GM19043 (cell line): ENCODE results near the gene IL1RAPL1.

Experiments
- ATAC-seq: cut with Tn5 transposase; IDR thresholded peaks from one replicate; pipeline ENCODE4 v1.9.1; 2021; ENCODE audit warnings: low read depth; ENCODE audit not compliant: unreplicated experiment

The IL1RAPL1 gene

DNA sequence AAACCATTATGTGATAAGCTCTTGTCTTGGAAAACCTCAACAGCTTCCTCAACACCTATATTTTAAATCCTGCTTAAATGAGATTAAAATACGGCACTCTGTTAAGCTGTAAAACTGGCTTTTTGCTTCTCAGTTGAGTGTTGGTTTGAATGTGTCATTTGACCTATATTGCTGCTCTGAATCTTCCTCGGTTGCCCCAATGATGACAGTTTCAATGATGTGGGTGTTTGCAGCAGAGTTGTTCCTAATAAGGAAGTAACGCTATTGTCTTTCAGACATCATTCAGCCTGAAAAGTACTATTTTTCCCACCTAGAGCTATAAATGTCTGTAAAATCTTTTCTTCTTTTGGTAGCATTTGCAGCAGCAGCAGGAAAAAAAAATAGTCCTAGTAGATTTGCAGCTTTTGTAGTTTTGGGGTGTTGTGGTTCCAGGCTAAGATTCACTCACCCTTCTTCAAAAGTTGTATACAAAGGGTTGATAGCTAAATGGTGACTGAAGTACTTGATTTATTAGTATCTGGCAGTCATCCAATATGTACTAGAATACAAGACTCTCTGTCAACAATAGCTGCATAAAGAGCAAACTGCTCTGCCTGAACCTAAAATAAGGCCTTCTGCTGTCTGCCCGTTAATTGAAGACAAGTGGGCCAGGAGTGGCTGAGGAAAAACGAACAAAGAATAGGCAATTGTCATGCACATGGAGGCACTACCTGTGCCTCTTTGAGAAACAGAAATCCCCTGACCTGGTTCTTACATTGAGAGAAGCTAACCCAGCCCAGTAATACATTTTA lies 333.1 kb downstream of the IL1RAPL1 start:
- ATAC-seq: no peak

DNA sequence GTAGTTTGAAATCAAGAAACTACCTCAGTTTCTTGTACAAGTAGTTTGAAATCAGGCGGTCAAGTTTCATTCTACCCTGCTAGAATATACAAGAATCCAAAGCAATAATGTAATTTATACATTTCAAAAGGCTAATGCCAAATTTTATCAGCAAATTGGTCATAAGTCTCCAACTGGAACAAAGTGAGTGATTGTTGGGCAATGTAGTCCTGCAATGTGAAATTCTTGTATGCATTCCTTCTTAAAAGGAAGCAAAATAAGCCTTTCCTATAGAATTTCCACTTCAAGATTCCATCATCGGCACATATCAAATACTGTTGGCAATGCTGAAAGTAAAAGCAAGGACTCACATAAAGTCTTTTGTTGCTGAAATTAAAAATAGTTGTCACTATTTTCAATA lies 334.9 kb downstream of the IL1RAPL1 start:
- no peak for ATAC-seq

DNA sequence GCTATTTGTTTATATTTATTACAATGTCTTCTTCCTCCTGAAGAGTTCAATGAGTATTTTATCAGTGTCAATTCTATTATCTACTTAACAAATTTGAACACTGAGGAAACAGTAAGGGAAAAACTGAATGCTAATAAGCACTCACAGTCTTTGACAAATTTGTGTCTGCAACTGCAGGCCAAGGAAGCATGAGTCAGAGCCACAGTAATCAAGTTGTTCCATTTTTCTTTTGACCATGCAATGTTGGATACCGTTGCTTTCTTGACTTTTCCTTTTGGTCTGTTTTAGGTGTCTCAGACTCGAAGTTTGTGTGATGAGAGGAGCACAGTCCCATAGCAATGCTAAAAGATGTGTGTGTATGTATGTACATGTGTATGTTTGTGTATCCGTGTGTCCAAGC lies 359.6 kb downstream of the IL1RAPL1 start:
- ATAC-seq: no peak

DNA sequence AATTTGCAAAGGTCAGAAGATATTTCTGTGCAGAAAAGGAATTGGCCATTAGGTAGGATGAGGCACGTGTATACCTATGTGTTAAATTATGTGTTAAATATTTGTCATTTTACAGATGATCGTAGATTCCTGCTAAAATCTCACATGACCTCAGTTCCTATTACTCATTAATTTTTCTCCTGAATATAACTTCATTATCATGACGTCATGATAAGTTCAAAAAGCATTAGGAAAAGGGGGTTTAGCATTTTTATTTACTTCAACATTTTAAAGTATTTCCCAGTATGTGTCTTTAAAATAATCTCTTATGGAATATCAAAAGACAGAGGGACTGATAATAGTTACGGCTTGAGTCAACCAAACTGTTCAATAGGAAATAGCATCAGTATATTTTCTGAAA lies 372.8 kb downstream of the IL1RAPL1 start:
- ATAC-seq: no peak

DNA sequence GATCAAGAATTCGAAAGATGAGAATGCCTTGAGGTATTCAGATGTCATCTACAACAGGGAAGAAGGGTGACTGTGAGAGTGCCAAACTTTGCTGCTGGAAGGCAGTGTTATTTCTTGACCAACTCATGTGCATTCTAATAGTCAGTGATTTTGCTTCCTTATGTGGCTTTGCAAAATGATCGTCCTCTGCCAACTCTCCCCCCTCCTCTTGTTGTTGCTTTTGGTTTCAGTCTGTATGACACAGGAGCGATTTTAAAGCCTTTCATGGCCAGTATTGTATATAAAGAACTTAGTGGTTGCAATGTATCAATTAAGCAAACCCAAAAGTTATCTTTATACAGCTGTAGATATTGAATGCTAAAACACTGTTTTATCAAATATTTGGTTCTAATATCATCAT lies 379.1 kb downstream of the IL1RAPL1 start:
- ATAC-seq: no peak

DNA sequence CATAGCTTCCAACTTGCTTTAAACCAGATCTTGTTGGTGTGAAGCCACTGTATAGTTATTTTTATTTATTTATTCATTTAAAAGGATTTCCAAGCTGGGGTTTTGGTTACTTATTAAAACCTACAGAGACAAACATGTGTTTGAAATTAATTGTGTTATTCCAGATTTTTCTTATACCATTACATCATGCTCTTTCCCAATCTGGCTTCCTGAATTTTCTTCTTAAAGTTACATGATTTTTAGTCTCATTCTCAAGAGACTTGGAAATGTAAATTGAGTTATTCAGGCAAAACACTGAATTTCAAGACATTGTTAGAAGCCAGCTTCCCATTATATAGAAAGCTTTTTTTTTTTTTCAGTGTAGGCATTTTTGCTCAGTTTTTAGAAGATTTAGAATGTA lies 381.9 kb downstream of the IL1RAPL1 start:
- no peak for ATAC-seq

DNA sequence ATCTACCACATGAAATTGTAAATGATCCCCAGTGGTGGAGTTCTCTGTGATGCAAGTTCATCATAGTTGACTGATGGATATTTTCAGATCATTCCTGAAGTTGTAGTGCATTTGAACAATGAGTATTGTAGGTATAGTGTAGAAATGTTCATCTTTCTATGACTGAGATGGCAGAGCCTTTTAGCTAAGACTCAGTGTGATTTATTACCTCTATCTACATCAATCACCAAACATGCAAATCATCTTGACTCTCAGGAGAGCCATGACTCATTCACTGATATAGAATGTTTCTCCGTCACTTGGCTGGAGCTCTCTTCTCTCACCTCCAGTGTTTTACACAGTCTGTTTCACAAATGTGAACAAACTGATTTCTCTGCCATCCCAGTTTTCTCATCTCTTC lies 392.6 kb downstream of the IL1RAPL1 start:
- no peak for ATAC-seq

DNA sequence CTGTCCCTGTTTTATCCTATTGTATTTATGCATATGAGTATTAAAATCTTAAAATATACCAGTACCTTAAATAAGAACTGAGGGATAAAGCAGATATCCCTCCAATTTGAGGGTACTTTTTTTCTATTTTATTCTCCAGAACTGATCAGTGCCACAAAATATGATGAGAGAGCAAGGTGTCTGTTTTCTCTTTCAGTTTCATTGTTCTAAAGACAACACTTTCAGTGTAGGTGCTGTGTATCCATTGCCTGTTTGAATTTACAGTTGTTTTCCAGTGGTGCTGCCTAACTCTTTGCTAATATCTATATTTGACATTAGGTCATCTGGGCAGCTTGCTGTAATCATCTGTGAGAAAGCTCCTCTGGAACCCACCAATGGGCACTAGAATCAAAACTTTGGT lies 394.7 kb downstream of the IL1RAPL1 start:
- no peak for ATAC-seq

DNA sequence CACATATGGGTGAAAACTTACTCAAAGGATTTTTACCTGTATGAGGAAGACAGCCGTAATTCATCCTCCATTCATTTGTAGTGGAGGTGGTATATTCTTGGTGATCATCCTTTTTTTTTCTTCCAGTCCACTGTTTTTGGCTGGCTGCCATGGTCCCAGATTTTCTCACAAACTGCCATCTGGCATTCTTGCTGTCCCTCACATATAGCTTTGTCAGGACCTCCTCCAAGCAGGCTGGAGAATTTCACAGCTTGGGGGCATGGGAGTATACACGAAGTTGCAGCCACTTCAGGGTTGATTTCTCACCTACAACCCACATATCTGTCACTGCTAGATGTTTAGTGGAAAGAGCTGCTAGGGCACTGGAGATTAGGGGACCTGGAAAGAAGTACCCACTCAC lies 401.0 kb downstream of the IL1RAPL1 start:
- no peak for ATAC-seq

DNA sequence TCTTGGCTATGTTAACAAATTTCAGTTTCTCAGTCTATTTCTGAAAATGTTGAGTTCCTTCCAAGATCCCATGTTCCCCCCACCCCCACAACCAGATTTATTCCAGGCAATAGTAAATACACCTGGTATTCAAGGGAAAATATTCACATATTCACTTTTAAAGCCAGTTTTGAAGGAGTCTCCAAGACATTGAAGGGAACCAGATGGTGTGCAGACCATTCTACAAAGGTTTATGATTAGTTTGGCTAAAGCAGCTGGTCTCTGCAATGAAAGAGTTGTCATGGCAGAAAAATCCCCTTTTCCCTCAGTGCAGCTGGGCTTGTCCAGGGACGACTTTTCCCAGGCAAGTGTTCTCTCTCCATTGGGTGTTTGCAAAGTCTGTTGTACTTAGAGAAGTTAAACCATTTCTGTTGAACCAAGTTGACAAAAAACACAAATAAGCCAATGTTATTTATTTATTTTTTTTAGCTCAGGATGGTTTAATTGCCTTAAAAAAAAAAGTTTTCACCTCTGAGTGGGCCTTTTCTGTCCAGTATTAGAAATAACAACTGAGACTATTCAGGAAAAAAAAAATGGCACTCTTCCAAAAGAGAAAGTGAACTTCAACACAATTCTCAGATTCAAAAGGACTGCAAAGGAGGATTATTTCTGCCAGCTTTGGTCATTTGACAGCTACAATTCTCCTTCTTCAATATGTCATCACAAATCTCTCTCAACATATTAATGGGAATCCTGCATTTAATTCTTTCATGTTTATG lies 410.6 kb downstream of the IL1RAPL1 start:
- no peak for ATAC-seq

DNA sequence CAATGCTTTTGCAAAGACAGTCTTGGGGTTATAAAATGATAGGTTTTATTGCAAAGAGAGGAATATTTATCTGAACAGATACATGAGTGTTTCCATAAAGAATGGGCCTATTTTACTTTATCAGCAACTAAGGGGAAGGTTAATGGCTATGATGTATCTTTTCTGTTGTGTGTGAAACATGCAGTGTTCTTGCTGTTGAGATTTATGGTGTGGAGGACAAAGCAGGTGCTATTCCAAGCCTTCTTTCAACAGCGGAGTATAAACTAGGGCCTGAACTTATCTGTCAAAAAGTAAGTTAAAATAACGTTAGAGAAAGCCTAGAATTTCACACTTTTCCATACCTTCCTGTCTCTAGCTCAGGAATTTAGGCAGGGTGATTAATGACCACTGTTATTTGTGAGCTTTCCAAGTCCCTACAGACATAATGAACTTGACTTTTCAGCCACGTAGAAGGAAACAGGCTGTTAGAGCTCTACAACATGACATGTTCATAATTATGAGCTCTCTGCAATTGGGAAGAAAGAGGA lies 411.4 kb downstream of the IL1RAPL1 start:
- no peak for ATAC-seq

DNA sequence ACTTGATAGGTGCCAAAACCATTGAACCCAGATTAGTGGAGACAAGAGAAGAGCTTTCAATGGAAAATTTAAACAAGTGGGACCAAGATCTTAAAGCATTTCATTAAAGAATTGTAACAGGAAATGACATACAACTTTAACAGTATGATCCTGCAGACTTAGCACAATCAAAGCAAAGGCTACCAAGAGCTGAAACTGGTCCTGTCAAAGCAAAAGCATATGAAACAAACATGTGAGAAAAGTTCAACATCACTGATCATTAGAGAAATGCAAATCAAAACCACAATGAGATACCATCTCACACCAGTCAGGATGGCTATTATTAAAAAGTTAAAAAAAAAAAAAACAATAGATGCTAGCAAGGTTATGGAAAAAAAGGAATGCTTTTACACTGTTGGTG lies 425.6 kb downstream of the IL1RAPL1 start:
- ATAC-seq: no peak

DNA sequence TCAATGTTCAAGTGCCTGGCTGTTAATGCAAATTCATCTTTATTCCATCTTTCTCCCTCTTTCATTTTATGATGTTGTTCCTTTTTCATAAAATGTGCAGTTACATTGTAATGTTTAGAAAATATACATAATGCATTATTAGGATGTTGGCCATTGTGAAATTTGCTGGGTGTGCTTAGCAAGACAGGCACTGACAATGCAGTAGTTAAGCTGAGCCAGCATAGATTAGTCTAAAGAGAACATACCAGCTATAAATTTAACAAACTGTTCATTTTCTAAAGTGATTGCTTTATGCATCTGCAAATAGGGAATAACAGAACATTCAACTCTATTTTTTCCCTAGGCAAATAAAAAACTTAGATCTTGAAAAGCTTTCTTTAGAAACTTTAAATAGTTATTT lies 436.0 kb downstream of the IL1RAPL1 start:
- no peak for ATAC-seq

DNA sequence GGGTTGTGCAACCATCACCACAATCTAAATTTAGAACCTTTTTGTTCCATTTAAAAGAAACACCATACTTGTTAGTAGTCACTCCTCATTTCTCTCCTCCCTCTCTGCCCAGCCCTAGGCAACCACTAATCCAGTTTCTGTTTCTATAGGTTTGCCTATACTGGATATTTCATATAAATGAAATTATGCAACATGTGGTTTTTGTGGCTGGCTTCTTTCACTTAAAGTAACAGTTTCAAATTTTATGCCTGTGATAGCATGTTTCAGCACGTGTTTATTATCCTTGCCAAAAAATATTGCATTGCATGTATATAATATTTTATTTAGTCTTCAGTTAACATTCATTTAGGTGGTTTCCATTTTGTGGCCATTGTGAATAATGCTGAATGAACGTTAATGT lies 437.6 kb downstream of the IL1RAPL1 start:
- no peak for ATAC-seq

DNA sequence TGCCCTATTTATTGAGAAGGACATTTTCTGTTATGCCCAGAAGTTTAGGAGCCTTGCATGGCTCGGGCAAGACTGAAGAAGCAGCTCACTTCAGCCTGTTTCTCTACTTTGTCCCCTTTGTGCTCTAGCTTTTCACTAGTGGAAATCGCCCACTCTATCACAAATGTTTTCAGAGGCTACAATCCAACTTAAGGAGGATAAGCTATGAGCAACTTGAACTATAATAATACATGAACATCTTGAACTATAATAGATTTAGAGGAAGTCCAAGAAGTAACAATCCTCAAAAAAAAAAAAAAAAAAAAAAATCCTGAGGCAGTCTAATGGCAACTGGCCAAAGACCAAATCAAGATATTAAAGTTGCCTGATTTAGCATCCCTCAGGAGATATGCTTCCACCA lies 452.3 kb downstream of the IL1RAPL1 start:
- no peak for ATAC-seq

DNA sequence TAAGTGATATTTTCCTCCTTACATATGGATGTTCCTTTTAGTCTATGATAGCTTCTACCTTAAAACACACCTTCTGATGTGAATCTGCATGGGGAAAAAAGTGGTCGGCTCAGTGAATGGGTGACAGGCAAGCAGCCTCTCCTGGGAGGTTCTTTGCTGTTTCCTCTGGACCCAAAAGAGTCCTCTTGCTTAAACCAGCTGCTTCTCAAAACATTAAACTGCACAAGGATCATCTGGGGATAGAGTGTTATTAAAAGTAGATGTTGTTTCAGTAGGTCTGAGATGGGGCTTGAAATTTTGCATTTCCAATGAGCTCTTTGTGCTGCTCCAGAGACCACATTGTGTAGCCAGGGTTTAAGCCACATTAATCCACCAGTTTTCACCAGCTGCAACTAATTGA lies 452.9 kb downstream of the IL1RAPL1 start:
- no peak for ATAC-seq

DNA sequence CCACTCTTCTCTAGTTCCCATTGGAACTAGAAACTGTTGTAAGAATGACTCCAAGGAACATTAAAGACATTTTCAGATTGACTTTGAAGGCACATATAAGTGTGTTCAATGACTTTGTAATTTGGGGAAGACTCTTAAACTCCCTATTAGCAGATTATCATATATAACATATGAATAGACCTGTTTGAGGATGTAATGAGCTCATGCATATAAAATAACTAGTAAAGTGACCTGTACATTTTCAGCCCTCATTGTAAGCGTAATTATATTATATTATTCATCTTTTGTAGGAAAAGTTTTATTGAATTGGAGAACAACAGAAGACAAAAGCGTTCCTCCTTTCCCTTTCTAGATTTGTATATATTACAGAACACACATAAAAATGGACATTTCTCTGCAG lies 455.1 kb downstream of the IL1RAPL1 start:
- ATAC-seq: no peak

DNA sequence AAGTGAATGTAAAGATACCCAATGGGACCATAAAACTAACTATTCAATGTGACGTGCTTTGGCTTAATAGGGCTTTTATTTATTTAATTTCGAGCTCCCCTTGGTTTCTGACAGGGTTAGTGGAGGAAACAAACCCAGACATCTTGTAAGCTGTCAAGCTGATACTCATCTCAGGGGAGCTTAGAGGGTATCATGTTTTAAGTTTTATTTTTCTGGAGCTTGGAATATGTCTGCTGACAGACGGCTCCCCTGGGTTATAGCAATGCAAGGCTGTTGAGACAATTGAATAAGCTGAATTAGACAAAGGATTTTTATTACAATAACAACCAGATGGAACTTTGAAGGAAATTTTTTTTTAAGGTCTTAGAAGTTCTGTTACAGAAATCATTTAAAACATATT lies 456.5 kb downstream of the IL1RAPL1 start:
- ATAC-seq: no peak

DNA sequence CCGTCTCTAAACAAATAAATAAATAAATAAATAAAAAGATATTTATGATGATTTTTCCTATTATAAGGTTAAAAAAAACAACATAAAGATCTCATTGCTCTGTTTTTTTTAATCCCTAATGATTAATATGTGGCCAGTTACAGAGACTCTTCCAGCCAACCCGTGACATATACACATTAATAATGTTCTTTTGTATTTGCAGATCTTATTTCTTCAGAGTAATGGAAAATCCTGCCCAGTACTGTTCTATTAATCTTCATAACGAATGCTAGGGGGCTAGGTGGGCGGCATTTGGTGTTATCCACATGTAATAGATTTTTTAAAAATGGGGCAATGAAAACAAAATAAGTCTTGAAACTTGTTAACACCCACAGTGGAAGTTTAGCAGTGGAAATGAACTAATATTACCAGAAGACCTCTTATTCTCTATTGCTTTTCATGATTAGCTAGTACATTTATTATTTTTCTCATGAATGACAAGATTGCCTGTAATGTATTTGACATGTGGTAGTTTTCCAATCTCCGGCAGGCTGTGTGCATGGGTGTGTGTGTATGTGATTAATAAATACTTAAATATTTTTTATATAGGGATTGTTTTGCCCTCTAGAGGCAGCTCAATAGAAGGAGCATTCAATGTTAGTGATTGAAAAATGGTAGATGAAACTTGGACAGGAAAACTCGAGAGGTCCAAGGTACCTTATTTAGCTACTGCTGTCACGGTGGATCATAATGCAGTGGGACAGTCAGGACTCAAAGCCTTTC lies 457.4 kb downstream of the IL1RAPL1 start:
- no peak for ATAC-seq

DNA sequence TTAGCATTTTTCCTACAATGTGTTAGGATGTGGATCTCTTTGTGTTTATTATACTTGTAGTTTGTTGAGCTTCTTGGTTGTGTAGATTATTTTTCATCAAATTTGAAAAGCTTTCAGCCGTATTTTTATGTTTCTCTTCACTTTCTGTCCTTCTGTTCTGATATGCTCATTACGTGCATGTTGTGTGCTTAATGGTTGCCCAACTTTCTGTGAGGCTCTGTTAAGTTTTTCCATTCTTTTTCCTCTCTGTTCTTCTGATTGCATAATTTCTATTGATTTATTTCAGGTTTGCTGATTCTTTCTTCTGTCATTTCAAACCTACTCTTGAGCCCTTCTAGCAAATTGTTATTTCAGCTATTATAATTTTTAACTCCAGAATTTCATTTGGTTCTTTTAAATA lies 478.2 kb downstream of the IL1RAPL1 start:
- no peak for ATAC-seq

DNA sequence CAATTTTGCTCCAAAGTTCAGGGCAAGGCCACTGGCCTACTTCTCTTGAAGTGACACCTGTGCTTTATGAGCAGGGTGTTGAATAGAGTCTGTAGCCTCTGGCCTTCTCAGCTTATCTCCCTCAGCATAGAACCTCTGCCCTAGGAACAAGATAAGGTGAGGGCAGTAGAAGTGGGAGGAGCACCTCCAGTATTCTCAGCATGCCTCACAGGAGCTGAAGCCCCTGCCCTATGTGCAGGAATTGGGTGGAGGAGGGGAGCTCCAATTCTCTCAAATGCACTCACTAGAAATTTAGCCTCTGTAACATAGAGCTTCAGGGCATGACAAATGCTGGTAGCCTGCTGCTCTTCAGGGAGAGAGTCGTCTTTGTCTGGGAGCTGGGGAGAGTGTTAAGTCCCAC lies 479.3 kb downstream of the IL1RAPL1 start:
- no peak for ATAC-seq
